OCI-LY7 (cell line): Measurements from ENCODE around the gene MUC5B. TPM values are rescaled to one million over a fixed set of nuclear protein-coding genes. Genes with fewer than 3 reads are reported as not detected.

Experiments
- BruUV-seq: library from RNA; stranded (reverse); fragments of 400-500 nt; replicated peaks from 2 replicates; lab custom pipeline; 2021; lab: Mats Ljungman, UMichigan
- CTCF ChIA-PET: fragments of 300-600 bp; sonication (Branson Sonifier 250); formaldehyde crosslinking; loops from one replicate; lab custom pipeline; 2022; ENCODE audit warnings: antibody characterized with exemption; ENCODE audit not compliant: unreplicated experiment; lab: Charles Lee
- POLR2A ChIA-PET: fragments of 300-600 bp; sonication (Branson Sonifier 250); formaldehyde crosslinking; loops from one replicate; lab custom pipeline; 2022; ENCODE audit warnings: antibody characterized with exemption; lab: Charles Lee
- DNase-seq: peaks from one replicate; pipeline ENCODE4 v3.0.0-alpha.2; 2015; ENCODE audit warnings: low spot score
- H2AFZ ChIP-seq: fragments of 200-600 bp; sonication (generic), shearing (Covaris generic); 2 replicates; pipeline ENCODE4 v1.6.1; 2014; ENCODE audit warnings: mild to moderate bottlenecking, antibody characterized with exemption, low read length, moderate library complexity
- H3K27ac ChIP-seq: fragments of 200-600 bp; sonication (generic); 2 replicates; pipeline ENCODE4 v1.5.1; 2014; ENCODE audit warnings: mixed run types, low read depth, mild to moderate bottlenecking, moderate library complexity, low read length, inconsistent platforms; ENCODE audit not compliant: poor library complexity, severe bottlenecking
- H3K36me3 ChIP-seq: fragments of 200-600 bp; sonication (generic); 2 replicates; pipeline ENCODE4 v1.6.1; 2014; ENCODE audit warnings: mild to moderate bottlenecking, antibody characterized with exemption, low read length, moderate library complexity, mixed read lengths; ENCODE audit not compliant: insufficient read depth
- H3K4me1 ChIP-seq: fragments of 200-600 bp; sonication (generic); 2 replicates; pipeline ENCODE4 v1.5.1; 2014; ENCODE audit warnings: mild to moderate bottlenecking, low read length; ENCODE audit not compliant: insufficient read depth, poor library complexity, severe bottlenecking
- H3K4me2 ChIP-seq: fragments of 200-600 bp; sonication (generic); 2 replicates; pipeline ENCODE4 v1.6.1; 2014; ENCODE audit warnings: mild to moderate bottlenecking, low read length
- H3K4me3 ChIP-seq: fragments of 200-600 bp; sonication (generic); 2 replicates; pipeline ENCODE4 v1.5.1; 2014; ENCODE audit warnings: mild to moderate bottlenecking, low read depth, low read length; ENCODE audit not compliant: poor library complexity, severe bottlenecking
- H3K79me2 ChIP-seq: fragments of 200-600 bp; sonication (generic); 2 replicates; pipeline ENCODE4 v1.6.1; 2016; ENCODE audit warnings: low read depth, mild to moderate bottlenecking, low read length, moderate library complexity, mixed read lengths; ENCODE audit not compliant: insufficient read depth
- H3K9me2 ChIP-seq: fragments of 200-600 bp; sonication (generic); 2 replicates; pipeline ENCODE4 v1.6.1; 2016; ENCODE audit warnings: mild to moderate bottlenecking, low read length, mixed read lengths; ENCODE audit not compliant: insufficient read depth
- H3K9me3 ChIP-seq: fragments of 200-600 bp; sonication (generic); 2 replicates; pipeline ENCODE4 v1.6.1; 2014; ENCODE audit warnings: mild to moderate bottlenecking, mixed run types, low read length, mixed read lengths
- H4K20me1 ChIP-seq: fragments of 200-600 bp; sonication (generic); 2 replicates; pipeline ENCODE4 v1.6.1; 2014; ENCODE audit warnings: mild to moderate bottlenecking, antibody characterized with exemption, low read length, moderate library complexity, mixed read lengths; ENCODE audit not compliant: insufficient read depth
- EZH2phosphoT487 ChIP-seq: fragments of 200-600 bp; sonication (generic); IDR thresholded peaks from 2 replicates; pipeline ENCODE4 v1.6.1; 2018; ENCODE audit warnings: low read depth, borderline replicate concordance, mild to moderate bottlenecking, mixed run types, antibody characterized with exemption, low read length, moderate library complexity, mixed read lengths
- intact Hi-C: fragments of 100-400 bp; cut with micrococcal nuclease; formaldehyde crosslinking; loops from one replicate; pipeline ENCODE4 v1.10.0; 2022; ENCODE audit not compliant: unreplicated experiment
- total RNA-seq, 2 experiments: library from RNA; depleted of rRNA in 1 of 2; stranded (reverse); fragments of >200 nt in 1 of 2; shearing (Covaris generic) in 1 of 2; gene quantifications; 2 replicates each; pipeline ENCODE4 v1.2.3, GENCODE V29; 2014 to 2022
- TF ChIP-seq, protein P1 (sequence below): fragments of 200-600 bp; sonication (generic); conservative IDR thresholded peaks from 2 replicates; pipeline ENCODE4 v1.5.1; 2014; ENCODE audit warnings: mild to moderate bottlenecking, antibody characterized with exemption, low read length, moderate library complexity, mixed read lengths

MUC5B gene
- total RNA-seq, 2 experiments from 2014 or later, result under 0.01 TPM; not detected in 1

DNA sequence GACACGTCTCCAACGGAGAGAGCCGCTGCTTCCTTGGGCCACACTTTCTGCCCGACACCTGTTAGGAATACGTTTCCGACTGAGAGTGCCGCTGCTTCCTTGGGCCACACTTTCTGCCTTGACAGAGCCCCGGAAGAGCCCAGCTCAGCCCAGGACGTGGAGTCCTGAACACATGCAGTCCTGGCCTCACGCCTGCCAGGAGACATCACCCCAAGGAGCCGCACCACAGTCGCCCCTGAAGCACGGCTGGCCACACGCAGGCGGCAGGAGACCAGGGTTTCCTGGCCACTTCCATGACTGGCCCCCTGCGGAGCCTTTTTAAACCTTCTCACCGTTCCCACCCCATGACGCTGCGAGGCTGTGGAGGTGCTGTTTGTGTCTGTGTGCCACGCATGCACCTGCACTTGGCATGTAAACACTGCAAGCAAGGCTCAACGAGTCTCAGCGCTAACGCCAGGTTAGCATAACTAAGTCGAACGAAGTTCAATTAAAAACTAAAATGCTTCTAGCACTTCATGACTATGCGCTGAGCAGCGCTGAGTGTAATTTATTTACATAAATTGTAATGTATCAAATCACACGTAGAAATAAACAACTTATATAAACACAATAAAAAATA, 77.8 kb downstream of the MUC5B start:
- Histone ChIP-seq H3K4me3 (no peak overlapping the region), H4K20me1 (no peaks in the 10 kb centered on the region), H3K36me3 (peaks cover 1% of the 10 kb centered on the region; the same call in 1 of the 2 replicates), H2AFZ (no peak overlapping the region), H3K79me2 (no peaks in the 10 kb centered on the region), H3K4me1 (no peaks in the 10 kb centered on the region), H3K9me2 (no peaks in the 10 kb centered on the region), H3K4me2 (no peak overlapping the region), H3K27ac (no peak overlapping the region), H3K9me3 (no peaks in the 10 kb centered on the region)
- no peak for DNase-seq
- intact Hi-C loops, result no loop called here
- no TSS peak for BruUV-seq
- TF ChIP-seq, protein P1, sequence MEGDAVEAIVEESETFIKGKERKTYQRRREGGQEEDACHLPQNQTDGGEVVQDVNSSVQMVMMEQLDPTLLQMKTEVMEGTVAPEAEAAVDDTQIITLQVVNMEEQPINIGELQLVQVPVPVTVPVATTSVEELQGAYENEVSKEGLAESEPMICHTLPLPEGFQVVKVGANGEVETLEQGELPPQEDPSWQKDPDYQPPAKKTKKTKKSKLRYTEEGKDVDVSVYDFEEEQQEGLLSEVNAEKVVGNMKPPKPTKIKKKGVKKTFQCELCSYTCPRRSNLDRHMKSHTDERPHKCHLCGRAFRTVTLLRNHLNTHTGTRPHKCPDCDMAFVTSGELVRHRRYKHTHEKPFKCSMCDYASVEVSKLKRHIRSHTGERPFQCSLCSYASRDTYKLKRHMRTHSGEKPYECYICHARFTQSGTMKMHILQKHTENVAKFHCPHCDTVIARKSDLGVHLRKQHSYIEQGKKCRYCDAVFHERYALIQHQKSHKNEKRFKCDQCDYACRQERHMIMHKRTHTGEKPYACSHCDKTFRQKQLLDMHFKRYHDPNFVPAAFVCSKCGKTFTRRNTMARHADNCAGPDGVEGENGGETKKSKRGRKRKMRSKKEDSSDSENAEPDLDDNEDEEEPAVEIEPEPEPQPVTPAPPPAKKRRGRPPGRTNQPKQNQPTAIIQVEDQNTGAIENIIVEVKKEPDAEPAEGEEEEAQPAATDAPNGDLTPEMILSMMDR, result no peak
- no peak for TF ChIP-seq EZH2phosphoT487
- POLR2A ChIA-PET, result interaction anchor here (0.5 kb wide), 1 partner anchor 65 kb away, joined by 3 read pairs; no protein-coding TSS in a partner anchor
- CTCF ChIA-PET, result no interaction called here

DNA sequence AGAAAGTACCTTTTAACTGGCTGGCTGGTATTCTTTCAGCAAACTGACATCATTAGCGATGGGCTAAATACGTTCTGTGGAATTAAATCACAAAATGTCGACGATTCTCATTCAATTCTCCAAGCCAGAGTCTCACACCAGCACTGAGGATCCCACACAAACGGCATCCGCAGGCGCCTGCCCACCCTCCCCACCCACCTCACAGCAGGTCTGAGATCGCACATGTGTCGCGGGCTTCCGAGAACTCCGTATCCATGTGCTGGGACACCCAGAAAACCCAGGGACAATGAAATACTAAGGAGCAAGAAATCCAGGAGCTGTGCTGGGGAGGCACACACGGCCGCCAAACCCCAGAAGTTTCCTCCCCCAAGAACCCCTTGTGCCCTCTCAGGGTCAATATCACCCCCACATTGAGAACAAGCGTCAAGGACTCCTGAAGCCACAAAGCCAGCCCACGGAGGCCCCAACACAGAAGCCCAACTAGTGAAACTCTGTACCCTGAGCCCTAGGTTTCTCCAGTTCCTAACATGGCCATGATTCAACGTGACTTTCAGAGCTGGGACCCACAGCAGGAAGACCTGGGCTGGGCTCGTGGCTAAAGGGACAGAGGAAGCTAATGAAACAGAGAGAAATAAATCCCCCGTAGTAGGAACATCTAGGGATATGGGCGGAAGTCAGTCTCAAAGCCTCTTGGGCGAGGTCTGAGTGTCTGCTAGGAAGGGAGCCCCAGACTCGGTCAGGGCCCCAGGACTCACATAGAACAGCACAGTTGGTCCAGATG, 78.5 kb downstream of the MUC5B start:
- CTCF ChIA-PET, result interaction anchor here (0.9 kb wide), 1 partner anchor 10 kb away, joined by 3 read pairs; no protein-coding TSS in a partner anchor
- Histone ChIP-seq H2AFZ (no peak overlapping the region), H3K4me3 (no peak overlapping the region), H3K79me2 (no peaks in the 10 kb centered on the region), H4K20me1 (no peaks in the 10 kb centered on the region), H3K27ac (no peak overlapping the region), H3K36me3 (no peaks in the 10 kb centered on the region; the same call in 1 of the 2 replicates), H3K9me3 (no peaks in the 10 kb centered on the region), H3K4me2 (no peak overlapping the region), H3K4me1 (no peaks in the 10 kb centered on the region), H3K9me2 (no peaks in the 10 kb centered on the region)
- intact Hi-C loops, result no loop called here
- no peak for TF ChIP-seq EZH2phosphoT487
- TF ChIP-seq, protein P1, result no peak
- no peak for DNase-seq
- POLR2A ChIA-PET, result interaction anchor here (0.5 kb wide), 1 partner anchor 65 kb away, joined by 3 read pairs; no protein-coding TSS in a partner anchor
- BruUV-seq, result no TSS peak
